Pancreas (tissue), 10 donors: Measurements from ENCODE around the gene TPRA1. TPM values are rescaled to one million over a fixed set of nuclear protein-coding genes. Genes with fewer than 3 reads are reported as not detected.

Source experiments
- ATAC-seq, 4 donors: fragments of 200-7000 bp; cut with Tn5 transposase; one replicate each; pipeline versions ENCODE4 v1.8.0 to v1.9.1; 2020; ENCODE audit warnings: mild to moderate bottlenecking in 4 of 4, moderate library complexity in 4 of 4
- DNase-seq, 6 donors: peaks; one replicate each; pipeline ENCODE4 v3.0.0-alpha.2; 2020
- FAIRE-seq: peaks from 2 replicates; lab custom pipeline; 2012; peaks lifted over from hg19 to GRCh38; lab: Jason Lieb, UNC
- H3K27ac ChIP-seq, 4 donors: fragments of 200-600 bp; sonication (generic); 1 replicate in 3 of 4; 2 replicates in 1 of 4; pipeline versions ENCODE4 v1.5.0 to v1.8.0; 2020
- H3K27me3 ChIP-seq, 4 donors: fragments of 200-600 bp; one replicate each; pipeline ENCODE4 v1.8.0; 2021
- H3K36me3 ChIP-seq, 3 donors: fragments of 200-600 bp; sonication (generic) in 1 of 3; one replicate each; pipeline versions ENCODE4 v1.5.0 to v1.8.0; 2020 to 2021
- H3K4me1 ChIP-seq, 3 donors: fragments of 200-600 bp; one replicate each; pipeline ENCODE4 v1.8.0; 2021
- H3K4me3 ChIP-seq, 4 donors: fragments of 200-600 bp; sonication (generic) in 2 of 4; one replicate each; pipeline versions ENCODE4 v1.5.0 to v1.8.0; 2020 to 2021
- H3K9me3 ChIP-seq, 4 donors: fragments of 200-600 bp; one replicate each; pipeline ENCODE4 v1.8.0; 2021
- CTCF ChIP-seq, 4 donors: fragments of 200-600 bp; sonication (generic) in 3 of 4; IDR thresholded peaks; one replicate each; pipeline versions ENCODE4 v1.5.0 to v1.8.0; 2021; ENCODE audit warnings: antibody characterized with exemption in 4 of 4
- WGBS, 2 donors: extraction: QIAGEN DNeasy Blood & Tissue Kit; methylation state at CpG; one replicate each; pipeline ENCODE4 v1.1.7; 2013; 5-methylcytosine and 5-hydroxymethylcytosine counted together
- intact Hi-C, 3 donors: fragments of 100-400 bp; cut with DNase I; formaldehyde crosslinking; loops; one replicate each; pipeline versions ENCODE4 v1.11.1 to v1.14.2; 2022
- polyA plus RNA-seq, 2 donors: library from polyadenylated mRNA; stranded (reverse); fragments of 200-250 nt; gene quantifications; one replicate each; pipeline ENCODE4 v1.2.3, GENCODE V29; 2013
- total RNA-seq, 6 donors: library from RNA; stranded (reverse); fragmentation: NEBNext Ultra II Directional in 4 of 6; extraction: Animal tissue kit (Norgen Biotek cat#: 25700) in 4 of 6; gene quantifications; one replicate each; pipeline versions ENCODE4 v1.2.1 to v1.2.4, GENCODE V29; 2021 to 2023
- donor health status: healthy with polysubstance abuse.
- donor health status: DM: no; HTN: no; CAD: no; lungs with moderate emphysema.
- donor health status: DM: no; HTN: no; CAD: no.
- donor health status: control.
- donor health status: control.
- donor health status: Bipolar disorder and iron deficiency.
- donor health status: DM: yes; HTN: yes; CAD: no.
- donor health status: DM: no; HTN: no; CAD: no.
- donor health status: DM: no; HTN: no; CAD: no.
- donor health status: DM: yes; HTN: yes; CAD: no.

Gene TPRA1
- total and polyA plus RNA-seq, 8 donors = 12.1 to 25.9 (median 16.1) TPM

- ATAC-seq (no peak), FAIRE-seq (no peak), DNase-seq (no peak)
- intact Hi-C loops = no loop called here
- H3K27me3 ChIP-seq = no peaks in the 10 kb centered on the region
- H3K4me3 ChIP-seq = no peak overlapping the region
- no peak overlapping the region for H3K27ac ChIP-seq
- H3K36me3 ChIP-seq = no peaks in the 10 kb centered on the region
- WGBS, 2 donors = 77 to 79% methylated on average over 4 of the region's 4 CpGs
- no peaks in the 10 kb centered on the region for H3K9me3 ChIP-seq
- TF ChIP-seq CTCF (IDR thresholded peaks at IDR 0.05) = no peak
- H3K4me1 ChIP-seq = peaks cover 0 to 3% (median 0%) of the 10 kb centered on the region in 3 donors
Measured at GRCh38 chr3:127595303-127595702, 4.8 kb upstream of the TPRA1 start.

- WGBS, 2 donors = 82 to 88% methylated on average over 5 of the region's 5 CpGs
- DNase-seq = no peak
- ATAC-seq = no peak
- Histone ChIP-seq H3K27me3 (no peaks in the 10 kb centered on the region), H3K27ac (no peak overlapping the region), H3K4me1 (peaks cover 0 to 10% (median 0%) of the 10 kb centered on the region in 3 donors), H3K36me3 (no peaks in the 10 kb centered on the region), H3K9me3 (no peaks in the 10 kb centered on the region), H3K4me3 (no peak overlapping the region)
- TF ChIP-seq CTCF (IDR thresholded peaks at IDR 0.05) = no peak
- no peak for FAIRE-seq
- intact Hi-C loops = no loop called here
Measured at GRCh38 chr3:127593178-127593577, 2.6 kb upstream of the TPRA1 start.

- H3K36me3 ChIP-seq = no peaks in the 10 kb centered on the region
- H3K9me3 ChIP-seq = no peaks in the 10 kb centered on the region
- H3K27me3 ChIP-seq = no peaks in the 10 kb centered on the region
- peak; percentile 73 to 80 (median 76) for ATAC-seq
- H3K27ac ChIP-seq = peak overlapping the region; percentile 90 to 93 (median 91)
- intact Hi-C loops = no loop called here
- no peak for TF ChIP-seq CTCF (IDR thresholded peaks at IDR 0.05)
- peak in 1 of 6 donors; percentile 78 for DNase-seq
- FAIRE-seq = no peak
- H3K4me3 ChIP-seq = peak overlapping the region; percentile 92 to 99 (median 96)
- WGBS, 2 donors = 0 to 1% methylated on average over 9 to 41 of the region's 41 CpGs
- peaks cover 0 to 10% (median 0%) of the 10 kb centered on the region in 3 donors for H3K4me1 ChIP-seq
Measured at GRCh38 chr3:127590282-127590592, 296 bp downstream of the TPRA1 start.

- Histone ChIP-seq H3K4me3 (peak overlapping the region; percentile 92 to 99 (median 96)), H3K36me3 (no peaks in the 10 kb centered on the region), H3K4me1 (peaks cover 0 to 14% (median 0%) of the 10 kb centered on the region in 3 donors), H3K27me3 (no peaks in the 10 kb centered on the region), H3K9me3 (no peaks in the 10 kb centered on the region), H3K27ac (peak overlapping the region; percentile 90 to 93 (median 91))
- ATAC-seq = peak; percentile 3 to 44 (median 16)
- intact Hi-C loops = no loop called here
- FAIRE-seq = no peak
- DNase-seq = peak in 5 of 6 donors; percentile 34 to 66 (median 37)
- 0% methylated on average over 41 to 56 of the region's 56 CpGs for WGBS, 2 donors
- TF ChIP-seq CTCF (IDR thresholded peaks at IDR 0.05) = no peak
Measured at GRCh38 chr3:127589600-127590281, 792 bp downstream of the TPRA1 start.
